OCI-LY7 (cell line): ENCODE measurements around the gene TFEB. TPM values are rescaled to one million over a fixed set of nuclear protein-coding genes. Genes with fewer than 3 reads are reported as not detected.

Experiments used
- BruUV-seq: library from RNA; stranded (reverse); fragments of 400-500 nt; replicated peaks from 2 replicates; lab custom pipeline; 2021; lab: Mats Ljungman, UMichigan
- CTCF ChIA-PET: fragments of 300-600 bp; sonication (Branson Sonifier 250); formaldehyde crosslinking; loops from one replicate; lab custom pipeline; 2022; ENCODE audit warnings: antibody characterized with exemption; ENCODE audit not compliant: unreplicated experiment; lab: Charles Lee
- POLR2A ChIA-PET: fragments of 300-600 bp; sonication (Branson Sonifier 250); formaldehyde crosslinking; loops from one replicate; lab custom pipeline; 2022; ENCODE audit warnings: antibody characterized with exemption; lab: Charles Lee
- DNase-seq: peaks from one replicate; pipeline ENCODE4 v3.0.0-alpha.2; 2015; ENCODE audit warnings: low spot score
- H2AFZ ChIP-seq: fragments of 200-600 bp; sonication (generic), shearing (Covaris generic); 2 replicates; pipeline ENCODE4 v1.6.1; 2014; ENCODE audit warnings: mild to moderate bottlenecking, antibody characterized with exemption, low read length, moderate library complexity
- H3K27ac ChIP-seq: fragments of 200-600 bp; sonication (generic); 2 replicates; pipeline ENCODE4 v1.5.1; 2014; ENCODE audit warnings: mixed run types, low read depth, mild to moderate bottlenecking, moderate library complexity, low read length, inconsistent platforms; ENCODE audit not compliant: poor library complexity, severe bottlenecking
- H3K36me3 ChIP-seq: fragments of 200-600 bp; sonication (generic); 2 replicates; pipeline ENCODE4 v1.6.1; 2014; ENCODE audit warnings: mild to moderate bottlenecking, antibody characterized with exemption, low read length, moderate library complexity, mixed read lengths; ENCODE audit not compliant: insufficient read depth
- H3K4me1 ChIP-seq: fragments of 200-600 bp; sonication (generic); 2 replicates; pipeline ENCODE4 v1.5.1; 2014; ENCODE audit warnings: mild to moderate bottlenecking, low read length; ENCODE audit not compliant: insufficient read depth, poor library complexity, severe bottlenecking
- H3K4me2 ChIP-seq: fragments of 200-600 bp; sonication (generic); 2 replicates; pipeline ENCODE4 v1.6.1; 2014; ENCODE audit warnings: mild to moderate bottlenecking, low read length
- H3K4me3 ChIP-seq: fragments of 200-600 bp; sonication (generic); 2 replicates; pipeline ENCODE4 v1.5.1; 2014; ENCODE audit warnings: mild to moderate bottlenecking, low read depth, low read length; ENCODE audit not compliant: poor library complexity, severe bottlenecking
- H3K79me2 ChIP-seq: fragments of 200-600 bp; sonication (generic); 2 replicates; pipeline ENCODE4 v1.6.1; 2016; ENCODE audit warnings: low read depth, mild to moderate bottlenecking, low read length, moderate library complexity, mixed read lengths; ENCODE audit not compliant: insufficient read depth
- H3K9me2 ChIP-seq: fragments of 200-600 bp; sonication (generic); 2 replicates; pipeline ENCODE4 v1.6.1; 2016; ENCODE audit warnings: mild to moderate bottlenecking, low read length, mixed read lengths; ENCODE audit not compliant: insufficient read depth
- H3K9me3 ChIP-seq: fragments of 200-600 bp; sonication (generic); 2 replicates; pipeline ENCODE4 v1.6.1; 2014; ENCODE audit warnings: mild to moderate bottlenecking, mixed run types, low read length, mixed read lengths
- H4K20me1 ChIP-seq: fragments of 200-600 bp; sonication (generic); 2 replicates; pipeline ENCODE4 v1.6.1; 2014; ENCODE audit warnings: mild to moderate bottlenecking, antibody characterized with exemption, low read length, moderate library complexity, mixed read lengths; ENCODE audit not compliant: insufficient read depth
- CTCF ChIP-seq: fragments of 200-600 bp; sonication (generic); conservative IDR thresholded peaks from 2 replicates; pipeline ENCODE4 v1.5.1; 2014; ENCODE audit warnings: mild to moderate bottlenecking, antibody characterized with exemption, low read length, moderate library complexity, mixed read lengths
- EZH2phosphoT487 ChIP-seq: fragments of 200-600 bp; sonication (generic); IDR thresholded peaks from 2 replicates; pipeline ENCODE4 v1.6.1; 2018; ENCODE audit warnings: low read depth, borderline replicate concordance, mild to moderate bottlenecking, mixed run types, antibody characterized with exemption, low read length, moderate library complexity, mixed read lengths
- intact Hi-C: fragments of 100-400 bp; cut with micrococcal nuclease; formaldehyde crosslinking; loops from one replicate; pipeline ENCODE4 v1.10.0; 2022; ENCODE audit not compliant: unreplicated experiment
- total RNA-seq, 2 experiments: library from RNA; depleted of rRNA in 1 of 2; stranded (reverse); fragments of >200 nt in 1 of 2; shearing (Covaris generic) in 1 of 2; gene quantifications; 2 replicates each; pipeline ENCODE4 v1.2.3, GENCODE V29; 2014 to 2022

Gene TFEB
- total RNA-seq, 2 experiments from 2014 or later, result 36.8 to 60.0 TPM

DNA sequence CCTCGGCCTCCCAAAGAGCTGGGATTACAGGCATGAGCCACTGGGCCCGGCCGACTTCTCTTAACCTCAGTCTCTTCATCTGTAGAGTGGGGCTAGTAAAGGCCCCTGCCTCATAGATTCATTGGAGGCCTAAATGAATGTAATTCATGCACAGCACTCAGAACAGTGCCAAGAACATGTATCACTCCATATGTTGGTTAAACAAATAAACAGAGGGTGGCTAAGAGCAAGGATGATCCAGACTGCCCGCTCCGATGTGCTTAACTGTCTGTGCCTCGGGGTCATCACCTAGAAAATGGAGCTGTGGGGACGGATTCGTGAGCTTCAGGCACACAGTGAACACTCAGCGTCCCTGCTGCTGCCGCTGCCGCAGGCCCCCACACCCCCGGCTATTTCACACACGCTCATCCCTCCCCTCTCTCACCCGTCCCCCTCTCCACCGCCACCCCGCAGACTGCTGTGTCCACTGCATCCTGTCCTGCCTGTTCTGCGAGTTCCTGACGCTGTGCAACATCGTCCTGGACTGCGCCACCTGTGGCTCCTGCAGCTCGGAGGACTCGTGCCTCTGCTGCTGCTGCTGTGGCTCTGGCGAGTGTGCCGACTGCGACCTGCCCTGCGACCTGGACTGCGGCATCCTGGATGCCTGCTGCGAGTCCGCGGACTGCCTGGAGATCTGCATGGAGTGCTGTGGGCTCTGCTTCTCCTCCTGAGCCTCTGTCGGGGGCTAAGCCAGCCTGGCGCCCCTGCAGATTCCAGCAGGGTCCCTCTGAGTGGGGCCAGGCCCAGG lies 82.3 kb downstream of the TFEB start:
- DNase-seq, result no peak
- no TSS peak for BruUV-seq

DNA sequence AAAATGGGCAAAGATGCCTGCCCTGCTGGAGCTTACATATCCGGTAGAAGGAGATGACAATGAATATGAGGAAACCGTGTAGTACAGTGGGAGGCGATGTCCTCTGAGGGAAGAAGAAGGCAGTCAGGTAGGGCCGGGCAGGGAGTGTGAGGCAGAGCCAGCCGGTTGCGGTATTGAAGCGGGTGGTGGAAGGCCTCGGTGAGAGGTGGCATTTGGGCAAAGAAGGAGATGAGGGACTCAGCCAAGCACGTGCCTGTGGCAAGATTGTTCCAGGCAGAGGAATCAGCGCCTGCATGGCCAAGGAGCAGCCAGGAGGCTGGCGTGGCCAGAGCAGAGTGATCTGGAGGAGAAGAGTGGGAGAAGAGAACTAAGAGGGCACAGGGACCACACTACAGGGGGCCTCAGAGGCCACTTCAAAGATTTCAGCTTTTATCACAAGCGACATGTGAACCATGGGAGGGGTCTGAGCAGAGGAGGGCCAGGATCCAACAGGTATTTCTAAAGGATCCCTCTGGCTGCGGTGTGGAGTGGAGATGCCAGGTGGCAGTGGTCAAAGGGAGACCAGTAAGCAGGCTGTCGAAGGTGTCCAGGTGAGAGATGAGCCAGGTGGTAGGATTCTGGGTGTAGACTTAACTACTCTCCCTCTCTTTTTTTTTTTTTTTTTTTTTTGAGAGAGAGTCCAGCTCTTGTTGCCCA lies 83.3 kb downstream of the TFEB start:
- H3K79me2 ChIP-seq, result no peaks in the 10 kb centered on the region
- CTCF ChIA-PET, result no interaction called here
- TF ChIP-seq EZH2phosphoT487 (no peak), CTCF (no peak)
- POLR2A ChIA-PET, result no interaction called here
- H3K4me3 ChIP-seq, result no peak overlapping the region
- no peaks in the 10 kb centered on the region for H3K36me3 ChIP-seq
- DNase-seq, result no peak
- no peak overlapping the region for H3K27ac ChIP-seq
- H2AFZ ChIP-seq, result no peak overlapping the region
- H3K4me1 ChIP-seq, result no peaks in the 10 kb centered on the region
- no peaks in the 10 kb centered on the region for H3K9me2 ChIP-seq
- intact Hi-C loops, result no loop called here
- H3K9me3 ChIP-seq, result no peaks in the 10 kb centered on the region
- BruUV-seq, result no TSS peak
- no peaks in the 10 kb centered on the region for H4K20me1 ChIP-seq
- no peak overlapping the region for H3K4me2 ChIP-seq

More for the DNA sequence above, 82.3 kb downstream of the TFEB start:
- Histone ChIP-seq H3K4me1 (no peaks in the 10 kb centered on the region), H4K20me1 (no peaks in the 10 kb centered on the region), H3K4me3 (no peak overlapping the region), H3K9me2 (no peaks in the 10 kb centered on the region), H3K36me3 (no peaks in the 10 kb centered on the region), H3K79me2 (no peaks in the 10 kb centered on the region), H2AFZ (no peak overlapping the region), H3K4me2 (no peak overlapping the region), H3K27ac (no peak overlapping the region), H3K9me3 (no peaks in the 10 kb centered on the region)
- ChIA-PET POLR2A (no interaction called here), CTCF (no interaction called here)
- intact Hi-C loops, result no loop called here
- TF ChIP-seq EZH2phosphoT487 (no peak), CTCF (no peak)
